GM20000 (cell line): ENCODE results near the gene RAPGEF3.

Experiments
- DNase-seq: peaks from one replicate; pipeline ENCODE4 v3.0.0; 2012; ENCODE audit warnings: low spot score
- TF ChIP-seq, protein P1 (sequence below): IDR thresholded peaks from 2 replicates; pipeline ENCODE4 v1.5.1; 2012; ENCODE audit warnings: mild to moderate bottlenecking, control low read depth; ENCODE audit errors: extremely low read depth, missing control alignments

Gene RAPGEF3

DNA sequence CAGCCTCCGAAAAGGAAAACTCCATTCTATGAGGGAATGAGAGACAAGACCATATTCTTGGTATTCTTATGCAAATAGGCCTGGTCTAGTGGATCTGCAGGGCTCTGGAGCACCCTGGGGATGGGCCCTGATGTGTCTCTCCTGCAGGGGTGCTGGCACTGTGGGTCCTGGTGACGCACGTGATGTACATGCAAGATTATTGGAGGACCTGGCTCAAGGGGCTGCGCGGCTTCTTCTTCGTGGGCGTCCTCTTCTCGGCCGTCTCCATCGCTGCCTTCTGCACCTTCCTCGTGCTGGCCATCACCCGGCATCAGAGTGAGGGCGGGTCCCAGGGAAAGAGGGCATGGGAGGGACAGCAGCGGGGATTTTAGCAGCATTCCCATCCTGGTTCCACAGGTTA is 20.2 kb upstream of the RAPGEF3 start:
- DNase-seq, result no peak
- TF ChIP-seq, protein P1, sequence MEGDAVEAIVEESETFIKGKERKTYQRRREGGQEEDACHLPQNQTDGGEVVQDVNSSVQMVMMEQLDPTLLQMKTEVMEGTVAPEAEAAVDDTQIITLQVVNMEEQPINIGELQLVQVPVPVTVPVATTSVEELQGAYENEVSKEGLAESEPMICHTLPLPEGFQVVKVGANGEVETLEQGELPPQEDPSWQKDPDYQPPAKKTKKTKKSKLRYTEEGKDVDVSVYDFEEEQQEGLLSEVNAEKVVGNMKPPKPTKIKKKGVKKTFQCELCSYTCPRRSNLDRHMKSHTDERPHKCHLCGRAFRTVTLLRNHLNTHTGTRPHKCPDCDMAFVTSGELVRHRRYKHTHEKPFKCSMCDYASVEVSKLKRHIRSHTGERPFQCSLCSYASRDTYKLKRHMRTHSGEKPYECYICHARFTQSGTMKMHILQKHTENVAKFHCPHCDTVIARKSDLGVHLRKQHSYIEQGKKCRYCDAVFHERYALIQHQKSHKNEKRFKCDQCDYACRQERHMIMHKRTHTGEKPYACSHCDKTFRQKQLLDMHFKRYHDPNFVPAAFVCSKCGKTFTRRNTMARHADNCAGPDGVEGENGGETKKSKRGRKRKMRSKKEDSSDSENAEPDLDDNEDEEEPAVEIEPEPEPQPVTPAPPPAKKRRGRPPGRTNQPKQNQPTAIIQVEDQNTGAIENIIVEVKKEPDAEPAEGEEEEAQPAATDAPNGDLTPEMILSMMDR, result no peak

DNA sequence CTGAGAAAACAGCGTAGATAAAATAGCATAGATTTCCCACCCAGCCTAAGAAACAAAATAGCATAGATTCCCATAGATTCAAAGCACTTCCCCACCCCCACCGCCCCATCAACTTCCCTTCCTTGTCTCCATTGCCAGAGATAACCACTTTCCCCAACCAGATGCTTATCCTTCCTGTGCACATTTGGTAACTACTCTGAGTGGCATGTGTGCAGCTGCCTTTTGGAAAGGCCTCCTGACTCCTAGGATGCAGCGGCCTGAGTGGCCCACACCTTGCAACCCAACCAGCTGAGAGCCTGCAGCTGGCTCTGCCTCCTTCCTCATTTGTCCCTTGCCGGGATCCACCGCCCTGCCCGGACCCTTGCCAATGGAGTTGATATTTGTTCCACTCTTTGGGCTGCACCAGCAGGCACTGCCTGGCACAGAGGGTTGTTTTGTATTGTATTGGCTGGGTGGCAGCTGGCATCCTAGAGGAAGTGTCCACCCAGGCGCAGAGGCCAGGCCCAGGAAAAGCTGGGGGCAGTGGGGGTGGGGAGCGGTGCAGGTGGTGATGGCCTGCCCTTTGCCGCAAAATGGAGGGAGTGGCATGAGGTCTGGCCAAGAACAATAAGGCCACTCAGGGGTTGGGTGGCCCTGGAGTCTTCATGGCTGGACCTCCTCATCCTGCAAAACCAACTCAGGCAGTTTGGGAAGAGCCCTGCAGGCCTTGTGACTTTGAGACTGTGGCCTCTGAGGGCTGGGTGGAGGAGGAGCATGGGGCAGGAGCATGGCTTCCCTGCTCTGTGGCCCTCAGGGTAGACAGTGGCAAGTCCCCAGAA is 19.3 kb upstream of the RAPGEF3 start:
- no peak for DNase-seq
- TF ChIP-seq, protein P1, result no peak

DNA sequence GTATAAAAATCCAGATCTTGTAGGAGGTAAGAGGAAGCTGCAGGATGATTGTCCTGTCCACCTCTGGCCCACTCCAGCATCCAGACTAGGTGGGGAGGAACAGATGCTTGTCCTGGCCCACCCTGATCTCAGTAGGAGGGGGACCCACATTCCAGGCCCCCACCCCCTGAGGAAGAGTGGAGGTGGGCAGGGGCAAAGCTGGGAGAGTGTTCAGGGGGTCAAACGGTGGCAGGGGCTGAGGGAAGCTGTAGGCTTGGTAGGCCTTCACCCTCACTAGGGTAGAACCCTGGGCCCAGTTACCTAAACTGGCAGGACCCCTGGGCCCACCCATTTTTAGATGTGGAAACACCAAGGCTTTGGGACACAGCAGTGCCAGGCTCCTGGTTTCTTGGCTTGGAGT is 18.5 kb upstream of the RAPGEF3 start:
- no peak for DNase-seq
- TF ChIP-seq, protein P1, result no peak

DNA sequence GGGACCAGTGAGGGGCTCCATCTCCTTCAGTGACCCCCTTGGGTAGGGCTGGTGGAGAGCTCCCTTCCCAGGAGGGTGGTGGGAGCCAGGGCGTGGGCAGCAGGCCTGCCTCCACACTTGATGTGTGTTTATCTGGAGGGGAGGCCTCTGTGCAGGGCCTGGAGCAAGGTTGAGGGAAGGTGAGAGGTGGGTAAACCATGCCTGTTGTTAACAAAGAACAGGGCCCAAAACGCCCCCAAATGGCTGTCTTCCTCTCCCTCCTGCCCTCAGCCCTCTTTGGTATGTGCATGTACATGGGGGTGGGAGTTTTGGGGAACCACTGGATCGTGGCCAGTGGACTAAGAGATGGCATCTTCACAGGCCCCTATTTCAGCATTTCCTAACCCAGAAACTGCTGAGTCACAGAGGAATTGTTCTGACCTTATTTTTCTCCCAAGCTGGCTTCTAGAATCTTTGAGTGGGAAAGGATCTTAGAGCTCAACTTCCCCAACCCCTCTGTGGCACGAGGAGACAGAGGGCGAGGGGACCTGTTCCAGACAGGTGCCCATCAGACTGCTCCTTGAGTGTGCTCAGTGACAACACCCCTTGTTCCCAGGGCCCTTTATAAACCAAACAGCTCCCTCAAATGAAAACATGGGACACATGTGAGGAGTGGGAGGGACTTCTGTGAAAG is 17.9 kb upstream of the RAPGEF3 start:
- TF ChIP-seq, protein P1, result no peak
- no peak for DNase-seq

DNA sequence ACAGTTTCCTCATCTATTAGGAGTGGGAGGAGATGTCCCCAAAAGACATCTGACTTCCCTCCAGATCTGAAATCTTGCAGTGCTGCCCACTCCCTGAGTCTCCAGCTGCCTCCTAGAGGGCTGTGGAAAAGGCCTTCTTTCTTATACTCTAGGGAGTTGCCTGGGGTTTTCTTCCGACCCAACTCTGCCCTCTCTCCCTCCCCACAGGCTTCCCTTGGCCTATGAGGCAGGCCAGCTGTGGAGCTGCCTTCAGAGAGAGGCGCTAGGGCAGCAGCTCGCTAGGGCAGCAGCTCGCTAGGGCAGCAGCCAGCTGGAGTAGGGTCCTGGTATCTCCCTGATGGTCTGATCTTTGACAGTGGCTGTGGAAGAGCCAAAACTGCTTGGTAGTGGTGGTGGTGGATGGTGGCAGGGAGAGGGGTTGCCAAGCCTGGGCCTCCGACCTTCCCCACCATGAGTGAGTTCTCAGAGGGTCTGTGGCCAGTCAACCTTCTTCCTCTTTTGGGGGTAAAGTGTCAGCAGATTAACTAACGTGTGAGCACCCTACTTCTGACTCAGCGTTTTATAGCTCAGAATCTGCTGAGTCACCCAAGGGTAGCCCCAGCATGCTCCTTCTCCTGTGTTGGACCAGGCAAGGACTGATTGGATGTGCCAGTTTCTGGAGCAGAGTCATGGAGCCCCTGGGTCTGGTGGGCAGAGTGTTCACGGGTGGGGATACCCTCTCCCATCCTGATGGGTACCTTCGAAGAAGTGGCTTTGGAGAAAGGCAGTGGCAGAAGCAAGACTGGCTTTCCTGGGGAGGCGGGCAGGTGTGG is 16.6 kb upstream of the RAPGEF3 start:
- TF ChIP-seq, protein P1, result no peak
- DNase-seq, result no peak

DNA sequence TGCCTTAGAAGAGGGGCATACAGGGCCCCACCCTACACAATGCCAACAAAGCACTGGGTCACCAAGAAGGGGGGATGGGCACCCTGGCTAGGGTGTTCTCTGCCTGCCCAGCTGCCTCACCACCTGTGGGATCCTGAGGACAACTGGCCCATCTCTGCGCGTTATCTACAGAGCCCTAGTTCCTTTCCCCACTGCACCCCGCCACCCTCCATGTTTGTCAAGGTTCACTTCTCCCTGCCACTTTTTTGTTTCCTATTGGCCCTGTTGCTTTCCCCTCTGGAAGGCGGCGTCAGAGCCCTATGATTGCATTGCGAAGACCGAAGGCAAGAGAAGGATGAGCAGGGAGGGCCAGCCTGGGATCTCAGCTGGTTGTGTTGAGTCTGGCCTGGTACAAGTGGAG is 16.0 kb upstream of the RAPGEF3 start:
- no peak for DNase-seq
- TF ChIP-seq, protein P1, result no peak
